Trophoblast cell (in vitro differentiated cells and primary cell): ENCODE results near the gene IYD.

Source experiments
- DNase-seq, 2 donors: peaks; one replicate each; pipeline ENCODE4 v3.0.0-alpha.2; 2016
- H2AFZ ChIP-seq: 2 replicates; pipeline ENCODE4 v1.6.1; 2013; ENCODE audit warnings: low read length, moderate library complexity, mild to moderate bottlenecking; ENCODE audit not compliant: insufficient read depth, poor library complexity
- H2AK5ac ChIP-seq: 2 replicates; pipeline ENCODE4 v1.6.1; 2013; ENCODE audit warnings: mild to moderate bottlenecking, low read length
- H2BK120ac ChIP-seq: 2 replicates; pipeline ENCODE4 v1.6.1; 2013; ENCODE audit warnings: low read length, mild to moderate bottlenecking, moderate library complexity; ENCODE audit not compliant: insufficient read depth, poor library complexity
- H2BK12ac ChIP-seq: 2 replicates; pipeline ENCODE4 v1.6.1; 2013; ENCODE audit warnings: mild to moderate bottlenecking, low read length, moderate library complexity
- H2BK5ac ChIP-seq: 2 replicates; pipeline ENCODE4 v1.6.1; 2013; ENCODE audit warnings: low read length, low read depth, moderate library complexity, mild to moderate bottlenecking; ENCODE audit not compliant: poor library complexity
- H3K14ac ChIP-seq: 2 replicates; pipeline ENCODE4 v1.6.1; 2013; ENCODE audit warnings: mild to moderate bottlenecking, low read length
- H3K18ac ChIP-seq: 2 replicates; pipeline ENCODE4 v1.6.1; 2013; ENCODE audit warnings: mild to moderate bottlenecking, low read length
- H3K23ac ChIP-seq: 2 replicates; pipeline ENCODE4 v1.6.1; 2013; ENCODE audit warnings: low read length
- H3K27ac ChIP-seq: 2 replicates; pipeline ENCODE4 v1.5.1; 2013; ENCODE audit warnings: low read depth, mild to moderate bottlenecking, inconsistent platforms, low read length, moderate library complexity
- H3K27me3 ChIP-seq: 2 replicates; pipeline ENCODE4 v1.6.1; 2013; ENCODE audit warnings: inconsistent platforms, mild to moderate bottlenecking, low read length, moderate library complexity; ENCODE audit not compliant: insufficient read depth
- H3K36me3 ChIP-seq, 2 experiments: 1 replicate in 1 of 2; 2 replicates in 1 of 2; pipeline ENCODE4 v1.6.1; 2013; ENCODE audit warnings: low read length in 2 of 2, mild to moderate bottlenecking in 2 of 2, moderate library complexity in 1 of 2; ENCODE audit not compliant: insufficient read depth in 2 of 2, control insufficient read depth in 1 of 2
- H3K4ac ChIP-seq: 2 replicates; pipeline ENCODE4 v1.6.1; 2013; ENCODE audit warnings: low read depth, mild to moderate bottlenecking, low read length, moderate library complexity
- H3K4me1 ChIP-seq, 2 experiments: 1 replicate in 1 of 2; 2 replicates in 1 of 2; pipeline ENCODE4 v1.6.1; 2013; ENCODE audit warnings: low read length in 2 of 2, mild to moderate bottlenecking in 2 of 2, moderate library complexity in 1 of 2; ENCODE audit not compliant: insufficient read depth in 2 of 2, control insufficient read depth in 1 of 2
- H3K4me2 ChIP-seq: 2 replicates; pipeline ENCODE4 v1.6.1; 2013; ENCODE audit warnings: inconsistent platforms, mild to moderate bottlenecking, low read length, moderate library complexity
- H3K4me3 ChIP-seq: 2 replicates; pipeline ENCODE4 v1.5.1; 2013; ENCODE audit warnings: mild to moderate bottlenecking, low read depth, low read length, inconsistent platforms
- H3K79me1 ChIP-seq: one replicate; pipeline ENCODE4 v1.6.1; 2013; ENCODE audit warnings: low read length
- H3K79me2 ChIP-seq: 2 replicates; pipeline ENCODE4 v1.6.1; 2013; ENCODE audit warnings: low read length, mild to moderate bottlenecking; ENCODE audit not compliant: control insufficient read depth, insufficient read depth, poor library complexity
- H3K9ac ChIP-seq: 2 replicates; pipeline ENCODE4 v1.6.1; 2013; ENCODE audit warnings: mild to moderate bottlenecking, low read length
- H3K9me3 ChIP-seq: 2 replicates; pipeline ENCODE4 v1.6.1; 2013; ENCODE audit warnings: low read depth, mild to moderate bottlenecking, control low read depth, inconsistent platforms, low read length; ENCODE audit not compliant: insufficient read depth
- H4K12ac ChIP-seq: 2 replicates; pipeline ENCODE4 v1.6.1; 2013; ENCODE audit warnings: low read depth, mild to moderate bottlenecking, low read length, moderate library complexity
- H4K8ac ChIP-seq: 2 replicates; pipeline ENCODE4 v1.6.1; 2013; ENCODE audit warnings: low read depth, mild to moderate bottlenecking, low read length, moderate library complexity
- H4K91ac ChIP-seq: one replicate; pipeline ENCODE4 v1.6.1; 2013; ENCODE audit warnings: low read depth, mild to moderate bottlenecking, low read length, moderate library complexity
- WGBS: extraction: QIAGEN DNeasy Blood & Tissue Kit; methylation state at CpG from one replicate; pipeline ENCODE4 v1.1.7; 2013; ENCODE audit warnings: missing lambda C conversion rate; ENCODE audit not compliant: insufficient read length, insufficient coverage; ENCODE audit errors: extremely low coverage; 5-methylcytosine and 5-hydroxymethylcytosine counted together

The IYD gene

DNA sequence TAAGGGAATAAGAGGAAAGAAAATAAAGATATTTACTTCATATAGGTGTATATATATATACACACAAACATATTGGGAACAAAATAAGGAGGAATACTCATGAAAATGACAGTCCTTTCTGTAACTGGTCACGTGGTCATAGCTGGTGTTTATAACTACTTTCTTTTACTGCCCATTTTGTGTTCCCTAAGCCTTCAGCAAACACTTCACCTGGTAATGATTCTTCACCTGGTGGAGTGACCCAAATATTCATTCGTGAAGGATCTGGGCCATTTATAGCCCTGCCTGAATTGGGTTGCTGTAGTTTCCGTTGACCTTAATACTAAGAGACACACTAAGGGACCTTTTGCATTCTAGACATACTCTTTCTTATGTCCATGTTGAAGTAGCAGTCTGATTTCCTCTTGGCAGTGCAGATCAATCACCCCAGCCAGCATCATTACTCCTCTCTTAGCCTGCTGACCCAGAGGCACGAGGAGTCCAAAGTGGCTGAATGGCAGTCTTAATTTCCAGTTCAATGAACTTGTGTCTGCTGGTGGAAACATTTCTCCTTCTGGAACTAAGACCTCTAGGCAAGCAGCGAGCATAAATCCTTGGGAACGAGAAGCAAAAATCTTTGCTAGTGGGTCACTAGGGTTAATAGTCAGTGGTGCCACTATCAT lies 39.9 kb upstream of the IYD start:
- no peak overlapping the region for H2AK5ac ChIP-seq
- no peak overlapping the region for H3K23ac ChIP-seq
- no peak overlapping the region for H3K4me3 ChIP-seq
- H3K36me3 ChIP-seq = no peaks in the 10 kb centered on the region
- no peak overlapping the region for H3K18ac ChIP-seq
- H3K79me2 ChIP-seq = no peaks in the 10 kb centered on the region
- no peaks in the 10 kb centered on the region for H3K4me1 ChIP-seq
- no peak overlapping the region for H2BK5ac ChIP-seq
- H4K8ac ChIP-seq = no peak overlapping the region
- no peaks in the 10 kb centered on the region for H3K27me3 ChIP-seq
- no peak overlapping the region for H3K14ac ChIP-seq
- H2AFZ ChIP-seq = no peak overlapping the region
- no peak overlapping the region for H3K4ac ChIP-seq
- no peak overlapping the region for H3K27ac ChIP-seq
- H3K9ac ChIP-seq = no peak overlapping the region
- DNase-seq = no peak
- no peak overlapping the region for H4K91ac ChIP-seq
- no peak overlapping the region for H2BK12ac ChIP-seq
- no CpG with 5 or more reads among the region's 6 CpGs for WGBS
- no peak overlapping the region for H4K12ac ChIP-seq
- no peaks in the 10 kb centered on the region for H3K79me1 ChIP-seq
- no peak overlapping the region for H2BK120ac ChIP-seq
- H3K9me3 ChIP-seq = no peaks in the 10 kb centered on the region
- H3K4me2 ChIP-seq = no peak overlapping the region

- Histone ChIP-seq H3K79me1 (no peaks in the 10 kb centered on the region), H3K9ac (no peak overlapping the region), H3K23ac (no peak overlapping the region), H4K12ac (no peak overlapping the region), H3K79me2 (no peaks in the 10 kb centered on the region), H2BK12ac (no peak overlapping the region), H2BK5ac (no peak overlapping the region), H3K4ac (no peak overlapping the region), H4K8ac (no peak overlapping the region), H3K18ac (no peak overlapping the region), H3K27ac (no peak overlapping the region), H3K9me3 (no peaks in the 10 kb centered on the region), H3K4me2 (no peak overlapping the region), H4K91ac (no peak overlapping the region), H3K4me1 (no peaks in the 10 kb centered on the region), H3K36me3 (no peaks in the 10 kb centered on the region), H2AK5ac (no peak overlapping the region), H3K4me3 (no peak overlapping the region), H3K27me3 (no peaks in the 10 kb centered on the region), H2BK120ac (no peak overlapping the region), H3K14ac (no peak overlapping the region), H2AFZ (no peak overlapping the region)
- no peak for DNase-seq
Measured at GRCh38 chr6:150331344-150331743, 37.5 kb upstream of the IYD start.

GRCh38 chr6:150332939-150333584 lies 35.8 kb upstream of the IYD start:
- H4K91ac ChIP-seq = no peak overlapping the region
- no peaks in the 10 kb centered on the region for H3K79me1 ChIP-seq
- H2BK120ac ChIP-seq = no peak overlapping the region
- no peaks in the 10 kb centered on the region for H3K27me3 ChIP-seq
- no peak overlapping the region for H2AK5ac ChIP-seq
- DNase-seq = no peak
- no peak overlapping the region for H2BK12ac ChIP-seq
- H3K79me2 ChIP-seq = no peaks in the 10 kb centered on the region
- no peaks in the 10 kb centered on the region for H3K36me3 ChIP-seq
- H3K4me3 ChIP-seq = peak overlapping the region; percentile 12
- no peak overlapping the region for H3K27ac ChIP-seq
- H3K4me2 ChIP-seq = no peak overlapping the region
- H3K14ac ChIP-seq = no peak overlapping the region
- WGBS = 100% methylated on average over 10 of the region's 21 CpGs
- no peak overlapping the region for H2AFZ ChIP-seq
- no peak overlapping the region for H3K9ac ChIP-seq
- peaks cover 0 to 3% of the 10 kb centered on the region in 2 experiments for H3K4me1 ChIP-seq
- H3K4ac ChIP-seq = no peak overlapping the region
- H4K8ac ChIP-seq = no peak overlapping the region
- no peak overlapping the region for H3K18ac ChIP-seq
- H2BK5ac ChIP-seq = no peak overlapping the region
- no peak overlapping the region for H3K23ac ChIP-seq
- peaks cover 2% of the 10 kb centered on the region for H3K9me3 ChIP-seq
- no peak overlapping the region for H4K12ac ChIP-seq

DNA sequence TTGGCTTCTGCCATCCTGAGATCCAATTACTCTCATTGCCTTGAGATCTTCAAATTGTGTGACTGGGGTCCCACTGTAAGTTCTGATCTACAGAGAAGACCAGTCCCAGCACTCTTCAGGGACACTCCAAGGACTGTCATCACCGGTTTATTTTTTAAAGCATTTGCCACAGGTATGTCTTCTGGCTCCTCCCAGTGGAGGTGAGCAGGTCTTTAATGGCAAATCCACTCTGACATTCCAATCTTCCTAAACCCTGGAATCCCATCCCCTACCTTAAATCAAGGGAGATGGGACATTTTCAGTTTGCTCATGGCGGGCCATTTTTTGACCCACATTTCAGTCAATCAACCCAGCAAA lies 35.2 kb upstream of the IYD start:
- H3K9ac ChIP-seq = no peak overlapping the region

More for the DNA sequence above, 35.2 kb upstream of the IYD start:
- Histone ChIP-seq H3K4me1 (peaks cover 0 to 3% of the 10 kb centered on the region in 2 experiments), H4K12ac (no peak overlapping the region), H3K36me3 (no peaks in the 10 kb centered on the region), H2BK5ac (no peak overlapping the region), H3K14ac (no peak overlapping the region), H2BK12ac (no peak overlapping the region), H3K79me2 (no peaks in the 10 kb centered on the region), H2BK120ac (no peak overlapping the region), H3K27ac (no peak overlapping the region), H3K4ac (no peak overlapping the region), H2AFZ (no peak overlapping the region), H4K8ac (no peak overlapping the region), H3K18ac (no peak overlapping the region), H3K4me2 (no peak overlapping the region), H3K27me3 (no peaks in the 10 kb centered on the region), H4K91ac (no peak overlapping the region), H2AK5ac (no peak overlapping the region), H3K23ac (no peak overlapping the region), H3K4me3 (no peak overlapping the region), H3K9me3 (peaks cover 2% of the 10 kb centered on the region), H3K79me1 (no peaks in the 10 kb centered on the region)
- WGBS = no CpG with 5 or more reads among the region's 2 CpGs
- no peak for DNase-seq
